Osteocyte (in vitro differentiated cells): ENCODE results near the gene ZDHHC14. TPM values are rescaled to one million over a fixed set of nuclear protein-coding genes. Genes with fewer than 3 reads are reported as not detected.

Experiments
- DNase-seq: peaks from one replicate; pipeline ENCODE4 v3.0.0; 2021; ENCODE audit warnings: mixed read lengths; ENCODE audit not compliant: unreplicated experiment; ENCODE audit errors: extremely low spot score
- H3K27ac Mint-ChIP-seq: one replicate; pipeline ENCODE4 v1.8.0; 2021; ENCODE audit warnings: mild to moderate bottlenecking, mixed read lengths; ENCODE audit not compliant: unreplicated experiment
- H3K27me3 Mint-ChIP-seq: one replicate; pipeline ENCODE4 v1.8.0; 2021; ENCODE audit warnings: mixed read lengths; ENCODE audit not compliant: unreplicated experiment
- H3K36me3 Mint-ChIP-seq: one replicate; pipeline ENCODE4 v1.8.0; 2021; ENCODE audit warnings: mixed read lengths; ENCODE audit not compliant: unreplicated experiment
- H3K4me1 Mint-ChIP-seq: one replicate; pipeline ENCODE4 v1.8.0; 2021; ENCODE audit warnings: mixed read lengths; ENCODE audit not compliant: unreplicated experiment
- H3K4me3 Mint-ChIP-seq: one replicate; pipeline ENCODE4 v1.8.0; 2021; ENCODE audit warnings: mild to moderate bottlenecking, moderate library complexity, mixed read lengths; ENCODE audit not compliant: unreplicated experiment
- H3K9me3 Mint-ChIP-seq: one replicate; pipeline ENCODE4 v1.8.0; 2021; ENCODE audit warnings: mixed read lengths; ENCODE audit not compliant: unreplicated experiment
- total RNA-seq: library from RNA; stranded (reverse); gene quantifications from 2 replicates; pipeline ENCODE4 v1.2.1, GENCODE V29; 2021
- TF ChIP-seq, protein P1 (sequence below): fragments of 200-600 bp; sonication (generic); IDR thresholded peaks from 2 replicates; pipeline ENCODE4 v1.5.0; 2021; ENCODE audit warnings: antibody characterized with exemption, mild to moderate bottlenecking, moderate library complexity

The ZDHHC14 gene
- total RNA-seq, 1 donor from 2014 or later, result 9.1 TPM

DNA sequence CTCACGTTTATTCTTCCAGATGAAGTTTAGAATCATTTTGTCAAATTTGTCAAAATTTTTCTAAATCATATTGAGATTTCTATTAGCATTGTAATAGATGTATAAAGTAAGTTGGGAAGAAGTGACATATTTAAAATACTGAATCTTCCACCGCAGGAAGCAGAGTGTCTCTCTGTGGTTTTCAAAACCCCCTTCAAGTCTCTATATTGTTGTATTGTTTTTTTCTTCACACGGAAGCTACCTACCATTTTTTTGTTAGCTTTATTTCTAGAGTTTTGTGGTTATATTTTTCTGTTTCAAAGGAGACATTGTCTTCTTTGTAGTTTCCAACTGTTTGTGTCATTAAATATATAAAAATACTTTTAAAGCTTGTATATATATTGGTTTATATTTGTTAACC lies 188.6 kb downstream of the ZDHHC14 start:
- no peak for DNase-seq
- TF ChIP-seq, protein P1, sequence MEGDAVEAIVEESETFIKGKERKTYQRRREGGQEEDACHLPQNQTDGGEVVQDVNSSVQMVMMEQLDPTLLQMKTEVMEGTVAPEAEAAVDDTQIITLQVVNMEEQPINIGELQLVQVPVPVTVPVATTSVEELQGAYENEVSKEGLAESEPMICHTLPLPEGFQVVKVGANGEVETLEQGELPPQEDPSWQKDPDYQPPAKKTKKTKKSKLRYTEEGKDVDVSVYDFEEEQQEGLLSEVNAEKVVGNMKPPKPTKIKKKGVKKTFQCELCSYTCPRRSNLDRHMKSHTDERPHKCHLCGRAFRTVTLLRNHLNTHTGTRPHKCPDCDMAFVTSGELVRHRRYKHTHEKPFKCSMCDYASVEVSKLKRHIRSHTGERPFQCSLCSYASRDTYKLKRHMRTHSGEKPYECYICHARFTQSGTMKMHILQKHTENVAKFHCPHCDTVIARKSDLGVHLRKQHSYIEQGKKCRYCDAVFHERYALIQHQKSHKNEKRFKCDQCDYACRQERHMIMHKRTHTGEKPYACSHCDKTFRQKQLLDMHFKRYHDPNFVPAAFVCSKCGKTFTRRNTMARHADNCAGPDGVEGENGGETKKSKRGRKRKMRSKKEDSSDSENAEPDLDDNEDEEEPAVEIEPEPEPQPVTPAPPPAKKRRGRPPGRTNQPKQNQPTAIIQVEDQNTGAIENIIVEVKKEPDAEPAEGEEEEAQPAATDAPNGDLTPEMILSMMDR, result no peak

DNA sequence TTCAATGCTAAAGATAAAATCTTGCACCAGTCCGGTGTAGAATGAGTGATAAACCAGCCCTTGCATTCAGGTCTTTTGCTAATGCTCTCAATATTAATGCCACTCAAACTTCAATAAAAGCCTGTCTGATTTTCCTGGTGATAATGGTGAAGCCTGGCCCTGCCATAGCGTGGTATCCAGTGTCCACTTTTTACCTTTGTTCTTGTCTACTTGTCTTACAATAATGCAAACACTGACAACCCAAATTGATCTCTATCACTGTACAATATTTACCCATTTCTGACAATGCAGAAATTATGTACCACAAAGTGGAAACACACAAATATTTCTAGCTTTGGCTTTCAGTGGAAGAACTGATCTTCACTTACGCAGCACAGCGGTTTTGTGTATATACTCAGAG lies 189.1 kb downstream of the ZDHHC14 start:
- DNase-seq, result no peak
- Mint-ChIP-seq H3K9me3 (no peaks in the 10 kb centered on the region), H3K4me1 (no peaks in the 10 kb centered on the region), H3K36me3 (no peaks in the 10 kb centered on the region), H3K27me3 (no peaks in the 10 kb centered on the region), H3K27ac (no peak overlapping the region), H3K4me3 (no peak overlapping the region)
- TF ChIP-seq, protein P1, result no peak

More for the DNA sequence above, 188.6 kb downstream of the ZDHHC14 start:
- H3K27me3 Mint-ChIP-seq, result no peaks in the 10 kb centered on the region
- H3K4me1 Mint-ChIP-seq, result no peaks in the 10 kb centered on the region
- no peaks in the 10 kb centered on the region for H3K36me3 Mint-ChIP-seq
- H3K27ac Mint-ChIP-seq, result no peak overlapping the region
- H3K4me3 Mint-ChIP-seq, result no peak overlapping the region
- H3K9me3 Mint-ChIP-seq, result no peaks in the 10 kb centered on the region

DNA sequence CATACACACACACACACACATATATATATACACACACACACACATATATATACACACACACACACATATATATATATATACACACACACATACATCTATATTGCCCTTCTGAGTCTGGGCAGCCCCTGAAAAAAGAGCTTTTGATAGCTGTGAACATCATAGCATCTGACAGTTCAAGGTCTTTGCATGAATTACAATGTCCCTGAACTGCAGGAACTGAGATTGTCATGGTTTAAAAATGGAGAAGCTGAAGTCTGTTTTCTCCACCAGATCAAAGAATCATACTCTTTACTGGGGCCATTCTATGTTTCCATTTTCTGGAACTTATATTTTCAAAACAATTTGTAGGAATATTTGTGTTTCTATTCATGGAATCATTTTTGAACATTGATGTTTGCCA lies 189.8 kb downstream of the ZDHHC14 start:
- Mint-ChIP-seq H3K27me3 (no peaks in the 10 kb centered on the region), H3K36me3 (no peaks in the 10 kb centered on the region), H3K9me3 (no peaks in the 10 kb centered on the region), H3K27ac (no peak overlapping the region), H3K4me1 (no peaks in the 10 kb centered on the region), H3K4me3 (no peak overlapping the region)
- TF ChIP-seq, protein P1, result no peak
- no peak for DNase-seq

DNA sequence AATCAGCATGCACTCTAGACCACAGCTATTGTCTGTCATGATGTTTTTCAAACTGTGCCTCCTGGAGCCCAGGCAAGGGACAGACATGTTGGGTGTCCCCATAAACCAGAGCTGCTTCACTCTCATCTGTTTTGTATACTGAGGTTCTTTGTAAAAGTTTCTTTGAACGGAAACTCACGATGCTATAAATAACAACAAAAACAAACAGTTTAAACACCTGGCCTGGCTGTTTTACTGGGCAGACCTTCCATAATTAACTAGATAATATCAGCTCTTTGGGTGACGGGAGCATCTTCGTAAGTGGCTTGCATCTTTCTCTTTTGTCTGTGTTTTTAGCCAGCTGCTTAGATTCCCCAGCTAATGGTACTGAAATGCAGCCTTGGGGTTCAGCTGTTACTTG lies 190.3 kb downstream of the ZDHHC14 start:
- Mint-ChIP-seq H3K27me3 (no peaks in the 10 kb centered on the region), H3K36me3 (no peaks in the 10 kb centered on the region), H3K9me3 (no peaks in the 10 kb centered on the region), H3K27ac (no peak overlapping the region), H3K4me1 (no peaks in the 10 kb centered on the region), H3K4me3 (no peak overlapping the region)
- DNase-seq, result peak; percentile 4
- TF ChIP-seq, protein P1, result no peak

DNA sequence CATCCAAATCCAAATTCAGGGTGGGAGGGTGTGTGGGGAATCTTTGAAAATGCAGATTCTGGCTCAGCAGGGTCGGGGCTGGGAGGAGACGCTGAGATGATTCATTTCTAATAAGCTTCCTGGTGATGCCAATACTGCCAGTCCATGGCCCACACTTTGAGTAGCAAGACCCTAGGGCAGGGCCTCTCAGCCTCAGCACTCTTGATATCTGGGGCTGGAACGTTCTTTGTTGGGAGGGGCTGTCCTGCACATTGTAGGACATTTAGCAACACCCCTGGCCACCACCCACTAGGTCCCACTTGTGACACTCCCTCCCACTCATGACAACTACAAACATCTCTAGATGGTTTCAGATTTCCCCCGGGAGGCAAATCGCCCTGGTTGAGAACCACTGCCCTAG lies 191.0 kb downstream of the ZDHHC14 start:
- H3K27me3 Mint-ChIP-seq, result no peaks in the 10 kb centered on the region
- no peaks in the 10 kb centered on the region for H3K9me3 Mint-ChIP-seq
- TF ChIP-seq, protein P1, result no peak
- H3K4me3 Mint-ChIP-seq, result no peak overlapping the region
- no peaks in the 10 kb centered on the region for H3K4me1 Mint-ChIP-seq
- DNase-seq, result peak; percentile 48
- no peak overlapping the region for H3K27ac Mint-ChIP-seq
- H3K36me3 Mint-ChIP-seq, result no peaks in the 10 kb centered on the region
